Measurements from ENCODE around the gene PDIA6.
"Not testable (repeated sequence)": the region's sequence is repeated elsewhere in the genome, so short reads cannot be mapped to it uniquely, and the experiment has no call there.

PDIA6 gene

GRCh38 chr2:10832203-10832936 lies 19.8 kb upstream of the PDIA6 start:
- peak; percentile 55 to 74 for DNase-seq

GRCh38 chr2:10831400-10831985 lies 18.9 kb upstream of the PDIA6 start:
- no peak for DNase-seq

GRCh38 chr2:10830641-10831399 lies 18.2 kb upstream of the PDIA6 start:
- DNase-seq: no peak

- no peak for DNase-seq
Observed at GRCh38 chr2:10830203-10830602, 17.6 kb upstream of the PDIA6 start.

- no peak for DNase-seq
Observed at GRCh38 chr2:10829299-10829698, 16.7 kb upstream of the PDIA6 start.

GRCh38 chr2:10828346-10828745 lies 15.8 kb upstream of the PDIA6 start:
- DNase-seq: no peak

GRCh38 chr2:10826625-10827024 lies 14.0 kb upstream of the PDIA6 start:
- DNase-seq: no peak

- no peak for DNase-seq
Observed at GRCh38 chr2:10826026-10826425, 13.4 kb upstream of the PDIA6 start.

- DNase-seq: no peak
Observed at GRCh38 chr2:10824191-10824590, 11.6 kb upstream of the PDIA6 start.

GRCh38 chr2:10820978-10821695 lies 8.6 kb upstream of the PDIA6 start:
- no peak for DNase-seq

- DNase-seq: peak in 1 of 2 experiments; percentile 13
Observed at GRCh38 chr2:10820562-10820961, 8.0 kb upstream of the PDIA6 start.

- no peak for DNase-seq
Observed at GRCh38 chr2:10819714-10820314, 7.2 kb upstream of the PDIA6 start.

- no peak for DNase-seq
Observed at GRCh38 chr2:10818984-10819383, 6.4 kb upstream of the PDIA6 start.

GRCh38 chr2:10818305-10818704 lies 5.7 kb upstream of the PDIA6 start:
- not testable (repeated sequence) for DNase-seq

GRCh38 chr2:10817413-10817812 lies 4.8 kb upstream of the PDIA6 start:
- no peak for DNase-seq

- DNase-seq: no peak
Observed at GRCh38 chr2:10814571-10815331, 2.2 kb upstream of the PDIA6 start.

- DNase-seq: no peak
Observed at GRCh38 chr2:10814142-10814541, 1.6 kb upstream of the PDIA6 start.

GRCh38 chr2:10813163-10814138 lies 866 bp upstream of the PDIA6 start:
- DNase-seq: not testable (repeated sequence)

GRCh38 chr2:10811517-10811916 lies 1.1 kb downstream of the PDIA6 start:
- DNase-seq: no peak

- peak; percentile 37 to 73 for DNase-seq
Observed at GRCh38 chr2:10810202-10811161, 2.1 kb downstream of the PDIA6 start.

All from NCI-H446 (cell line).